Natural killer cell (primary cell): Measurements from ENCODE around the gene TMEM39A. TPM values are rescaled to one million over a fixed set of nuclear protein-coding genes. Genes with fewer than 3 reads are reported as not detected.

Experiments used
- ATAC-seq, 3 donors: fragments of 150-1000 bp in 2 of 3; fragments of 200-7000 bp in 1 of 3; cut with Tn5 transposase; 1 replicate in 1 of 3; 2 replicates in 2 of 3; pipeline ENCODE4 v1.10.0; 2021; ENCODE audit warnings: mild to moderate bottlenecking in 2 of 3, moderate library complexity in 2 of 3
- DNase-seq, 2 donors: peaks; one replicate each; pipeline versions ENCODE4 v3.0.0 to v3.0.0-alpha.2; 2013 to 2021; ENCODE audit warnings: mixed read lengths in 1 of 2
- H3K27ac ChIP-seq: one replicate; pipeline ENCODE4 v1.5.1; 2013; ENCODE audit warnings: mild to moderate bottlenecking, low read length
- H3K27me3 ChIP-seq: one replicate; pipeline ENCODE4 v1.6.1; 2013; ENCODE audit warnings: low read length; ENCODE audit not compliant: control insufficient read depth, insufficient read depth
- H3K36me3 ChIP-seq: one replicate; pipeline ENCODE4 v1.6.1; 2013; ENCODE audit warnings: low read length; ENCODE audit not compliant: control insufficient read depth, insufficient read depth
- H3K4me1 ChIP-seq: one replicate; pipeline ENCODE4 v1.6.1; 2013; ENCODE audit warnings: low read length; ENCODE audit not compliant: control insufficient read depth, insufficient read depth
- H3K4me3 ChIP-seq: one replicate; pipeline ENCODE4 v1.5.1; 2013; ENCODE audit warnings: low read length
- H3K9me3 ChIP-seq: one replicate; pipeline ENCODE4 v1.6.1; 2013; ENCODE audit warnings: low read length; ENCODE audit not compliant: control insufficient read depth, insufficient read depth
- H3K27ac Mint-ChIP-seq, 2 donors: one replicate each; pipeline ENCODE4 v1.8.0; 2022; ENCODE audit warnings: mild to moderate bottlenecking in 2 of 2, mixed read lengths in 2 of 2, moderate library complexity in 1 of 2
- H3K27me3 Mint-ChIP-seq, 2 donors: one replicate each; pipeline ENCODE4 v1.8.0; 2022; ENCODE audit warnings: low read depth in 2 of 2, mixed read lengths in 2 of 2
- H3K36me3 Mint-ChIP-seq: one replicate; pipeline ENCODE4 v1.8.0; 2022; ENCODE audit warnings: mixed read lengths
- H3K4me1 Mint-ChIP-seq, 2 donors: one replicate each; pipeline ENCODE4 v1.8.0; 2022; ENCODE audit warnings: mixed read lengths in 2 of 2
- H3K4me3 Mint-ChIP-seq: one replicate; pipeline ENCODE4 v1.8.0; 2022; ENCODE audit warnings: mild to moderate bottlenecking, moderate library complexity, mixed read lengths
- H3K9me3 Mint-ChIP-seq, 2 donors: one replicate each; pipeline ENCODE4 v1.8.0; 2022; ENCODE audit warnings: mixed read lengths in 2 of 2
- WGBS: methylation state at CpG from one replicate; pipeline ENCODE4 v1.1.7; 2013; ENCODE audit warnings: missing lambda C conversion rate; ENCODE audit not compliant: insufficient coverage; 5-methylcytosine and 5-hydroxymethylcytosine counted together
- intact Hi-C: fragments of 100-400 bp; cut with micrococcal nuclease; formaldehyde crosslinking; loops from one replicate; pipeline ENCODE4 v1.14.2; 2022
- total RNA-seq, 4 donors: library from RNA; stranded (reverse); fragments of 120-200 nt in 1 of 4; gene quantifications; one replicate each; pipeline versions ENCODE4 v1.2.3 to v1.2.4, GENCODE V29; 2013 to 2022
- TF ChIP-seq, protein P1 (sequence below): fragments of 200-600 bp; IDR thresholded peaks from one replicate; pipeline ENCODE4 v1.8.0; 2022; ENCODE audit warnings: antibody characterized with exemption

The TMEM39A gene
- total RNA-seq, 3 donors from 2014 or later (not counting 1 experiment from before 2014, with no cell fraction given): 64.2 to 76.5 (median 64.7) TPM

DNA sequence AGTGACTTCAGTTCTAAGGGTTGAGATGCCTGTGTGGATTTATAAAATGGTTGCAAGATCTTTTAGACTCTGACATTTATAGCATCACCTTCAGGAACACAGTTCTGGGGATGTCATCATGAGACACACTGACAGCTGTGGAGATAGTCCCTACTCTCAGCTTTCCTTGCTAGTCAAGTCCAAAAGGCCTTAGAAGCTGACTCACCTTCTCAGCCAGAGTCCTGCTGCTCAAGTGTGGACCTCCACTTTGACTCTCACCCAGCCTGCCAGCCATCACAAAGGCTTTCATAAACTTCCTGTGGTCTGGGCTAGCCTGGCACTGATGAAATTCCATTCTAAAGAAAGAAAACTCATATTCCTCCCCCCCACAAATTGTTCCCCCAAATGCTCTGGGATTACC is 44.8 kb downstream of the TMEM39A start:
- no peak overlapping the region for H3K4me3 Mint-ChIP-seq
- no peaks in the 10 kb centered on the region for H3K4me1 Mint-ChIP-seq
- H3K27me3 Mint-ChIP-seq: no peaks in the 10 kb centered on the region
- TF ChIP-seq, protein P1, sequence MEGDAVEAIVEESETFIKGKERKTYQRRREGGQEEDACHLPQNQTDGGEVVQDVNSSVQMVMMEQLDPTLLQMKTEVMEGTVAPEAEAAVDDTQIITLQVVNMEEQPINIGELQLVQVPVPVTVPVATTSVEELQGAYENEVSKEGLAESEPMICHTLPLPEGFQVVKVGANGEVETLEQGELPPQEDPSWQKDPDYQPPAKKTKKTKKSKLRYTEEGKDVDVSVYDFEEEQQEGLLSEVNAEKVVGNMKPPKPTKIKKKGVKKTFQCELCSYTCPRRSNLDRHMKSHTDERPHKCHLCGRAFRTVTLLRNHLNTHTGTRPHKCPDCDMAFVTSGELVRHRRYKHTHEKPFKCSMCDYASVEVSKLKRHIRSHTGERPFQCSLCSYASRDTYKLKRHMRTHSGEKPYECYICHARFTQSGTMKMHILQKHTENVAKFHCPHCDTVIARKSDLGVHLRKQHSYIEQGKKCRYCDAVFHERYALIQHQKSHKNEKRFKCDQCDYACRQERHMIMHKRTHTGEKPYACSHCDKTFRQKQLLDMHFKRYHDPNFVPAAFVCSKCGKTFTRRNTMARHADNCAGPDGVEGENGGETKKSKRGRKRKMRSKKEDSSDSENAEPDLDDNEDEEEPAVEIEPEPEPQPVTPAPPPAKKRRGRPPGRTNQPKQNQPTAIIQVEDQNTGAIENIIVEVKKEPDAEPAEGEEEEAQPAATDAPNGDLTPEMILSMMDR: no peak
- no peaks in the 10 kb centered on the region for H3K4me1 ChIP-seq
- H3K9me3 Mint-ChIP-seq: no peaks in the 10 kb centered on the region
- intact Hi-C loops: no loop called here
- no peak for ATAC-seq
- H3K4me3 ChIP-seq: no peak overlapping the region
- H3K27me3 ChIP-seq: no peaks in the 10 kb centered on the region
- DNase-seq: no peak
- no peaks in the 10 kb centered on the region for H3K36me3 Mint-ChIP-seq
- no peak overlapping the region for H3K27ac Mint-ChIP-seq
- H3K27ac ChIP-seq: no peak overlapping the region
- H3K9me3 ChIP-seq: no peaks in the 10 kb centered on the region
- peaks cover 9% of the 10 kb centered on the region for H3K36me3 ChIP-seq

DNA sequence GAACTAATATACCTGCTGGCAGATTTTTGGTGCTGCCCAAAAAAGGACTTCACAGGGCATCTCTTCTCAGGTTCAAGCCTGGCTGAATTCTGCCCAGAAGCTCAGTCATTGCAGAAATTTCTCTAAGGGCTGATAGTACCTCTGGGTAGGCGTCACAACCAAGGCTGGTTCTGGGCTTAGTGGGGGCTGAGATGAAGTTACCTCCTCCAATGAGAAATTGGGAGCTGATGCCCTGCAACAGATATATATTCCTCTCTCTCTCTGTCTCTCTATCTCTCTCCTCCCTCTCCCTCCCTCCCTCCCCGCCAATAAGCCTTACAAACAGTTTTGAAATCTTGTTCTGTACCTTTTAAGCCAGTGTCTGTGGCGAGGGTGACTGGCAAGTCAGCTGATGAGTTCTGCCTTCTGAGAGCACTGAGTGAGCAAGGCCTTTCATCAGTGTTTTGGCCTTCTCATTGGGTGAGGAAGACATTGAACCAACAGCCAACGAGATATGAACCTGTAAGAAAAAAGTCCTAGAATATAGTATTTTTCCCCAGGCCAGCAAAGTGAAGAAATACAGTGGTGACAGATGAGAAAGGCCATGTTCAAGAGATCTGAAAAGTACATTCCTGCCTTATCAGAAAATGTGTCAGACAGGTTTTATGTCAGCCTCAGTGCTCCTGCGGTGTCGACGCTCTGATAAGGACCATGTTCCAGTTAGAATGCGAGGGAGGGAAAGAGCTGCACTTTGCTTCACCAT is 45.5 kb downstream of the TMEM39A start:
- H3K9me3 Mint-ChIP-seq: no peaks in the 10 kb centered on the region
- 95% methylated on average over 8 of the region's 8 CpGs for WGBS
- H3K9me3 ChIP-seq: no peaks in the 10 kb centered on the region
- no peaks in the 10 kb centered on the region for H3K36me3 Mint-ChIP-seq
- H3K4me3 Mint-ChIP-seq: no peak overlapping the region
- ATAC-seq (no peak), DNase-seq (no peak)
- H3K4me1 Mint-ChIP-seq: no peaks in the 10 kb centered on the region
- H3K4me1 ChIP-seq: no peaks in the 10 kb centered on the region
- H3K36me3 ChIP-seq: peaks cover 9% of the 10 kb centered on the region
- TF ChIP-seq, protein P1: no peak
- no peaks in the 10 kb centered on the region for H3K27me3 ChIP-seq
- H3K27ac ChIP-seq: no peak overlapping the region
- H3K27ac Mint-ChIP-seq: no peak overlapping the region
- intact Hi-C loops: no loop called here
- no peaks in the 10 kb centered on the region for H3K27me3 Mint-ChIP-seq
- H3K4me3 ChIP-seq: no peak overlapping the region

DNA sequence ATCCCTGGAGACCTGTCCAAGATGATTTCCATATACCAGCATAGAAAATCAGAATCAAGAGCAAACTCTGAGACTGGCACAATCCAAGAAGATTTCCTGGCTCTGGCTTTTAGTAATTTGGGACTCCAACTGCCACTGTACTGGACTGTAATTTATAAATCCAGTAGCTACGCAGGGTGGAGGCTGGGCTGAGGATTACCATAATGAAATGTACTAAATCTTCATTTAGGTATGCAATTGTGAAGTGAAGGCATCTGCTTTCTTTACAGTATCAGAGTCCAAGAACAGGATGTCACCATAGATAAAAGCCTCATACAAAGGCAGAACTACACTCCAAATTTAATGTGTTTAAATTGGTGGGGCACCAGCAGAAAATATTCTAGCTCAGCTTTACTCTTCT is 46.5 kb downstream of the TMEM39A start:
- Histone ChIP-seq H3K4me1 (no peaks in the 10 kb centered on the region), H3K36me3 (peaks cover 9% of the 10 kb centered on the region), H3K4me3 (no peak overlapping the region), H3K27ac (no peak overlapping the region), H3K9me3 (no peaks in the 10 kb centered on the region), H3K27me3 (no peaks in the 10 kb centered on the region)
- 87% methylated on average over 1 of the region's 1 CpG for WGBS
- DNase-seq (no peak), ATAC-seq (no peak)
- Mint-ChIP-seq H3K27me3 (no peaks in the 10 kb centered on the region), H3K36me3 (no peaks in the 10 kb centered on the region), H3K27ac (no peak overlapping the region), H3K4me3 (no peak overlapping the region), H3K4me1 (no peaks in the 10 kb centered on the region), H3K9me3 (no peaks in the 10 kb centered on the region)
- intact Hi-C loops: no loop called here
- TF ChIP-seq, protein P1: no peak
